Activated CD4-positive, CD25-positive, alpha-beta regulatory T cell treated with anti-CD3 and anti-CD28 coated beads, Interleukin-2, amount 50 U/mL, for 24 hours (primary cell): Measurements from ENCODE around the gene DPYSL5.
A peak's percentile ranks its signal among the peaks of the same experiment; 100 is the strongest.
"Not testable (repeated sequence)": the region's sequence is repeated elsewhere in the genome, so short reads cannot be mapped to it uniquely, and the experiment has no call there.

Experiments
- ATAC-seq, 2 donors: fragments of 150-1000 bp; cut with Tn5 transposase; one replicate each; pipeline ENCODE4 v1.10.0; 2021; ENCODE audit warnings: mild to moderate bottlenecking in 1 of 2, moderate library complexity in 1 of 2

The DPYSL5 gene

GRCh38 chr2:26903676-26904075 lies 55.7 kb downstream of the DPYSL5 start:
- no peak for ATAC-seq

GRCh38 chr2:26904839-26905238 lies 56.9 kb downstream of the DPYSL5 start:
- ATAC-seq = no peak

GRCh38 chr2:26905341-26906198 lies 57.6 kb downstream of the DPYSL5 start:
- no peak for ATAC-seq

GRCh38 chr2:26907416-26907815 lies 59.5 kb downstream of the DPYSL5 start:
- ATAC-seq = no peak

GRCh38 chr2:26910176-26910575 lies 62.2 kb downstream of the DPYSL5 start:
- ATAC-seq = no peak

GRCh38 chr2:26911911-26912861 lies 64.3 kb downstream of the DPYSL5 start:
- no peak for ATAC-seq

- no peak for ATAC-seq
Measured at GRCh38 chr2:26913606-26913998, 65.7 kb downstream of the DPYSL5 start.

- no peak for ATAC-seq
Measured at GRCh38 chr2:26913999-26914658, 66.2 kb downstream of the DPYSL5 start.

- ATAC-seq = no peak
Measured at GRCh38 chr2:26914659-26915310, 66.9 kb downstream of the DPYSL5 start.

- ATAC-seq = no peak
Measured at GRCh38 chr2:26915316-26915715, 67.4 kb downstream of the DPYSL5 start.

GRCh38 chr2:26916128-26916692 lies 68.3 kb downstream of the DPYSL5 start:
- no peak for ATAC-seq

- no peak for ATAC-seq
Measured at GRCh38 chr2:26917135-26917836, 69.4 kb downstream of the DPYSL5 start.

GRCh38 chr2:26921323-26921722 lies 73.4 kb downstream of the DPYSL5 start:
- ATAC-seq = no peak

- ATAC-seq = peak; percentile 36 to 56
Measured at GRCh38 chr2:26922405-26923188, 74.7 kb downstream of the DPYSL5 start.

GRCh38 chr2:26923189-26923466 lies 75.2 kb downstream of the DPYSL5 start:
- ATAC-seq = not testable (repeated sequence)

GRCh38 chr2:26924731-26925099 lies 76.8 kb downstream of the DPYSL5 start:
- ATAC-seq = no peak

- no peak for ATAC-seq
Measured at GRCh38 chr2:26925100-26925791, 77.3 kb downstream of the DPYSL5 start.

- no peak for ATAC-seq
Measured at GRCh38 chr2:26927221-26927620, 79.3 kb downstream of the DPYSL5 start.

GRCh38 chr2:26932974-26933373 lies 85.0 kb downstream of the DPYSL5 start:
- ATAC-seq = no peak
